CD4-positive, alpha-beta T cell treated with Interleukin-6 for 4 hours (primary cell): Measurements from ENCODE around the gene NCSTN.

Experiments used
- DNase-seq: peaks from one replicate; pipeline ENCODE4 v3.0.0-alpha.2; 2020; ENCODE audit warnings: mixed read lengths

Gene NCSTN

DNA sequence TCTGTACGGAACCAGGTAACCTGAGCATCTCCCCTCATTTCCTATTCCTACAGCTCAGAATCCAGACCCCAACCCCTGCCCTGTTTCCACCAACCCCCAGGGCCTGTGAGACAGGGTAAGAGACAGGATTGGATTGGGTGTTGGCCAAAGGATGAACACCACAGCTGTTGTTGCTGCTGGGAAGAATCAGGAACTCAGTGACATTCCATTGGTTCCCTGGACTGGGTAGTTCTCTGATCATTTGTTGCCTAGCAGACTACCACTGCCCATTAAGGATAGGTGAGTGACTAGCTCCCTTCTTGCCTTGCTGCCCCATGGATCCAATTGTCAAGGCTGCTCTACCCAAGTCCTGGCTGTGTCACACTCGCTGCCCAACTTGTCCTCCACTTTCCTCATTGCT, 10.0 kb downstream of the NCSTN start:
- DNase-seq, result no peak

DNA sequence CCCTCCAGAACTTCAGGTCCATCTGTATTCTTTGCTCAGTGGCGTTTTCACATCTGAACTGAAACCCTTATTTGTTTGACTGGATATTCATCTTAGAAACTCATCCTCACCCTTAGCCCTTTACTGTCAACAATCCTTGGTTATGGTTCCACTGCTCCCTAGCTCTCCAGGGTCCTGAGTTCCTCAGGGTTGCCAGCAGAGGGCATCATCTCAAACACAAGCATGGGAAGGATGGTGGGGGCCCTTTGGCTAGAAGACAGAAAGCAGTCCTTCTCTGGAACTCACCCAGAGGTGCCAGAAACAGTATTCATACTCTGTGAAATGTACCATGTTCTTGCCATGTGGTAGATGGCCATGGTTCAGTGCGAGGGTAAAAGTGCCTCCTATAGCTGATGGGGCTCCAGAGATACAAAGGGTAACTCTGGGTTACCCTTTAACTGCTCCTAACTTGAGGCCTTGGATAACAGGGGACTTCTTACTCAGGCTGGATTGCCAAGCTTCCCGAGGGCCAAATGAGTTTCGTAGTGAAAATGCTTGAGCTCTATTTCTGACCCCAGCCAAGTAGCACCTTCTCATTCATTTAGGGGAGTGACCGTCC, 11.3 kb downstream of the NCSTN start:
- peak; percentile 16 for DNase-seq

DNA sequence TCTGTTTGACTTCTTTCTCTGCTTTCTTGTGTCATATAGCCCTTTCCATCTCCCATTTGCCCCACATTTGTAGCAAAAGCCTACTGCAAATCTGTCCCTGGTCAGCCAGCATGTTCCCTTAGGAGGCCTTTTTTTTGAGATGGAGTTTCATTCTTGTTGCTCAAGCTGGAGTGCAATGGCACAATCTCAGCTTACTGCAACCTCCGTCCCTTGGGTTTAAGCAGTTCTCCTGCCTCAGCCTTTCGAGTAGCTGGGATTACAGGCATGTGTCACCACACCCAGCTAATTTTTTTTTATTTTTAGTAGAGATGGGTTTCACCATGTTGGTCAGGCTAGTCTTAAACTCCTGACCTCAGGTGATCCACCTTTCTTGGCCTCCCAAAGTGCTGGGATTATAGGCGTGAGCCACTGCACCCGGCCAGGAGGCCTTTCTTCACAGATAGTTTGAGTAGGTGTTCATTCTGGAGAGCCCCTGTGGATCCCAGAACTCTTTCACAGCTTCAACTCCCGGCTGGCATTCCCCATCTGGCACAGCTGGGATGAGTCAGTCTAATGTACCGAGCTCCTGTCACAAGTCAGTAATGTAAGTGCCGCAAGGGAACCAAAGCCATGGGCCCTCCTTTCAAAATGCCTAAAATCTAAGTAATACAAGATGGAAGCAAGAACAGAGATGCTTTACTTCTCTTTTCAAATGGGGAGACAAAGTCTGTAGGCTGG, 14.3 kb downstream of the NCSTN start:
- DNase-seq, result no peak

DNA sequence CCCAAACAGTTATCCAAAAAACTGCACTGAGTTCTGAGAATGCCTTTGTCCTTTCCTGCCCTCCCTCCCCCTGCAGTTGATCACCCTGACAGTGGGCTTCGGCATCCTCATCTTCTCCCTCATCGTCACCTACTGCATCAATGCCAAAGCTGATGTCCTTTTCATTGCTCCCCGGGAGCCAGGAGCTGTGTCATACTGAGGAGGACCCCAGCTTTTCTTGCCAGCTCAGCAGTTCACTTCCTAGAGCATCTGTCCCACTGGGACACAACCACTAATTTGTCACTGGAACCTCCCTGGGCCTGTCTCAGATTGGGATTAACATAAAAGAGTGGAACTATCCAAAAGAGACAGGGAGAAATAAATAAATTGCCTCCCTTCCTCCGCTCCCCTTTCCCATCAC, 14.9 kb downstream of the NCSTN start:
- no peak for DNase-seq

DNA sequence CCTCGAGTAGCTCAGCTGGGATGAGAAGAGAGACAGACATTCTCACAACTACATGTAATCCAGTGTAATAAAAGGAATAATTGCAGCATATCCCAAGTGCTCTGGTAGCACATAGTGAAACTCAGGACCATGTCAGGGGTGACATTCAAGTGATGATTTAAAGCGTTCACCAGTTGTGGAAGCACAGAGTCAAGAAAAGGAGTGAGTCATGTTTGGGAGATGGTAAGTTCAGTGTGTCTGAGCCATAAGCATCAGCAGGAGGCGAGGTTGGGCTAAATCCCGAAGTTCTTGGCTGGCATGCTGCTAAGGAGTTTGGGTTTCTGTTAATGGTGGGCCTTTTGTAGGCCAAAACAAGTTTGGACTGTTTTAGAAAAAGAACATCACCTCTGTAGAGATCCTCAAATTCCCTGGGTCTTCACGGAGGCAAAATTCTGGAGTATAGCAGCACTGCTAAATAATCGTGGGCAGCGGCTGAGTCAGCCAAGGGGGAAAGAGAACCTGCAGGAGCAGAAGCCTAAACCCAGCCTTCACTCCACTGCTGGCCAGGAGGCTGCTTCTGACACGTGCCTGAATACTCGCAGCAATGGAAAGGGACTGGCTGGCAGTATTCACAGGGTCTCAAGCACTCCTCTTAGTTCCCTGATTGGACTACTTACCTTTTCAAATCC, 16.5 kb downstream of the NCSTN start:
- DNase-seq, result no peak

DNA sequence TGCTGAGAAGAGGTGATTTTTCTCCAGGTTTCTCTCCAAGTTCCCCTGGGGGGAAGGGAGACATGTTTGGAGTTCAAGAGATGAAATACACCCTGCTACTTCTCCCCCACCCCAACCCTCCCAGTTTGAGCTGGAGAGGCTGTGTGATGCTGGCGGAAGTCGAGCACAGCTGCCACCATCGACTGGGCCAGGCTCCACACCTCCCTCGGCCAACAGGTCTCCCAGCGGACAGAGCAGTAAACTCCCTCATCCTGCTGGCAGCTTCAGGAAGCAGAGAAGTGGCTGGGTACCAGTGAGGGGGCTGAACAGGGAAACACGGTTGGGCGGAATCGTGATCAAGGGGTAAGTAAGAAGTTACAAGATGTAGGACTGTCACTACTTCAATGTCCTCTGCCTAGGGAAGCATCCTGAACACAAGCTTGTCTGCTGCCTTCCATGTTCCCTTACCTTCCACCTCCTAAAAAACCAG, 17.1 kb downstream of the NCSTN start:
- no peak for DNase-seq

DNA sequence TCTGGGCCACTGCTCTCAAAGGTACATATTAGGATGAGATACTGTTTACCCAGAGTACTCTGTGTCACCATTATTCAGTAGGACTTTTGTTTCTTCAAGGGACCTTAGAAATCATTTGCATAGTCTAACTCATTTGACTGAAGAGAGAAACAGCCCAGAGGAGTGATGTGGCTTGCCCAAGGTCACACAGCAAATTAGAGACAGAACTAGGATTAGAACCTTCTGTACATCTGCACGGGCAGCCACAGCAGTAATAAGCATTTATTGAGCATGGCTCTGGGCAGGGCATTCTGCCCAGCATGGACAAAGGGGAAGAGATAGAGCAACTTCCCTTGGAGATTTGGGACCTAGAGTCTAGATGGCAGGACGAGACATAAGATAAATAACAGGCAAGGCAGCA, 18.0 kb downstream of the NCSTN start:
- DNase-seq, result no peak

DNA sequence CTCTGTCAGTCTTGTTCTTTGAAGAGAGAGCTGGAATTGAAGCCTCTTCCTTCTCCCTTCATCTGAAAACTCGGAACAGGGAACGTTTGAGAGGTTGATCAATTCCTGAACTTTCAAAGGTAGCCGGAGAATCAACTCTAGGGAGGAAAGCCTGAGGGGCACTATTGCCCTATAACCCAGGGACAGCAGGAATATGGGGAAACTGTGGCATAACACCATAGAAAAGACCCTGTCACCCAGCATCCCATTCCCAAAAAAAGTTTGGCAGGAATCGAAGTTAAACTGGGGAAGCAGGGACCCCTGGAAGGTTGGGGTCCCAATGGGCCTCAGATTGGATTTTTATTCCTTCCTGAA, 18.6 kb downstream of the NCSTN start:
- DNase-seq, result no peak

DNA sequence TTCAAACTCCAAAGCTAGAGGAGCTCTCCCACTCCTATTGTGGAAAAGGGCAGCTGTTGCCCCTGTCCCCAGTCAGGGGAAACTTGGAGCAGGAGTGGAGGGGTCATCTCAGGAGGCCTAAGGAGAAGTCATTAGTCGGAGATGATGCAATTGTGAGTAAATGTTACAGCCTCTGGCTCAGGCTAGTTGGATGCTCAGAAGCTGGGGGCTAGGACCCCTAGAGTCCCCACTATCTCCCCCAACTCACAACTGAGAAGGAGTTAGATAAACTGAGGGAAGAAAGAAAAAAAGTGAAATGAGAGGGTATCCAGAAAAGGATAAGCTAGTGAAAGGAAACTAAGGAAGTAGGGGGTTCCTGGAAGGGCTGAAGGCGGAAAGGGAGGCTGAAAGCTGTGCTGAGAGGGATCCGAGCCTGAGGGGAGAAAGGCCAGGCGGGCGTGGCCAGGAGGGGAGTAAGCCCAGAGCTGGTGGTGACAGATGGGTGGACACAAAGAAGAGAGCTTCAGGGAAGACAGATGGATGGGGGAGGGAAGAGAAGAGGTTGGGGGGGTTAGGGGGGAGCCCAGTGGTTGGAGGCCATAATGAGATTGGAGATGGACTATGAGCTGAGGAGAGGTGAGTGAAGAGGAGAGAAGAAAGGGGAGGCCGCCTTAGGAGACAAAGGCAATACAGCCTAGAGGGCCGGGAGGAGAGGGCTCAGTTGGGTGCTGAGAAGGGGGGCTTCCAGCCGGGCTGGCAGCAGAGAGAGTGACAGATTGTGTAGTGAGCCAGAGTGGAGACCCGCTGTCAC, 19.2 kb downstream of the NCSTN start:
- DNase-seq, result no peak

DNA sequence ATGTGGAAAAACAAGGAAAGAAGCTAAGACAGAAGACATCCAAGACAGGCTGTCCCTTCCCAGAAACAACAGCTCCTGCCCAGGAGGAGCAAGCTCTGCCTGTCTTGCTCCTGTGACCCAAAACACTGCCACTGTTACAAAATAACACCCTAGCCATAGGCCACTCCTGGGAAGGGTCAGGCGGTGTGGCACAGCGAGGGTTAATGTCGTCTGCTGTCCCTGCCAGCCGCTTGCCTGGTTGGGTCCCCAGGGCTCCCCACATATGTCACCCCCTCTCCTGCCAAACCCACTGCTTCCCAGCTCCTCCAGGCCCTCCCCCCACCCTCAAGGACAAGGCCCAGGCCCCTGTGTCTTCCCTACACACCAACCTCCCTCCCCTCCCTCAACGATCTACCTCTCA, 19.8 kb downstream of the NCSTN start:
- DNase-seq, result no peak

DNA sequence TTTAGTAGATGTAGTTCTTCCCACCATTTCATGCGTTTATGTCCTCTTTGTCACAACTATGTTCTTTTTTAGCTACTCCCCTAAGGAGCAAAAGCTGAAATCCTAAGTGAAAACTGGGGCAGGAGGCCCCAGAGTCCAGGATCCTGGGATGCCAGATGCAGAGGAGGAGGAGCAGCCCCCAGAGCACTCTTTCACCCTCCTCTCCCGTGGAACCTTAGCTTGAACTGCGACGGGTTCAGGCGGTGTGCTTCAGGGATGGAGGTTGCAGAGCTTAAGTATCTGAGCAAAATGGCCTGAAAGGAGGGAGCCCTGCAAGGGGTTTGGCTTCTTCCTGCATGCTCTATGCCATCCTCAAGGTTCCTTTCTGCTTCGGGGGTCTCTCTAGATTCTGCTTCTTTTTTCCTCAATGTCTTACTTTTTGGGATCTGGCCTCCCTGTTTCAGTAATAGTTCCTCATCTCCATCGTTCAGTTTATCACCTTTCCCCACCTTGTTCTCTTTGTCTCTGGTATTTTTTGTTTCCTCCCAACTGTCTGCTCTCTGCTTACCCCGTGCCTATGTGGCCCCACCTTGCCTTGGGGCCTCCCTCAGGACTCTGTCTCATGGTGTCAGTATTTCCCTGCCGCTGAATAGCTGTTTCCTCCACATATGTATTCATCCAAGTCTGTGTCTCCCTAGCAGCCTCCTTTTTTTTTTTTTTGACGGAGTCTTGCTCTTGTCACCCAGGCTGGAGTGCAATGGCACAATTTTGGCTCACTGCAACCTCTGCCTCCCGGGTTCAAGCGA, 21.0 kb downstream of the NCSTN start:
- DNase-seq, result no peak

DNA sequence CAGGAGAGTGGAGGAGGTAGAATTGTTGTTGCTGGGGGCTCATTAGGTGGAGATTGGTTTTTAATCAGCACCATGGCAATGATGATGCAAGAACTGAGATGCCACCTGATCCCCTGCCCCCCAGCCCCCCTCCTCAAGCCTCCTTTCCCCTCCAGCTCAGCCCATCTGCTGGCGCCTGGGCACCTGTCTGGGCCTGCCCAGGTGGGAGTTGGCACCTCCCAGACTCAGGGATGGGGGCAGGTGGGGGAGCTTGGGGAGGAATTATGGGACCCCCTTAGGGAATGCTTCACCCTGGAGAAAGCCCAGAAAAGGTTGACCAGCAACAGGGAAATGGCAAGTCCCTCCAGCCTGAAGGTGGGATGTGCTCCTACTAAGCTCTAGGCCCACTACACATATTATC, 22.1 kb downstream of the NCSTN start:
- no peak for DNase-seq

DNA sequence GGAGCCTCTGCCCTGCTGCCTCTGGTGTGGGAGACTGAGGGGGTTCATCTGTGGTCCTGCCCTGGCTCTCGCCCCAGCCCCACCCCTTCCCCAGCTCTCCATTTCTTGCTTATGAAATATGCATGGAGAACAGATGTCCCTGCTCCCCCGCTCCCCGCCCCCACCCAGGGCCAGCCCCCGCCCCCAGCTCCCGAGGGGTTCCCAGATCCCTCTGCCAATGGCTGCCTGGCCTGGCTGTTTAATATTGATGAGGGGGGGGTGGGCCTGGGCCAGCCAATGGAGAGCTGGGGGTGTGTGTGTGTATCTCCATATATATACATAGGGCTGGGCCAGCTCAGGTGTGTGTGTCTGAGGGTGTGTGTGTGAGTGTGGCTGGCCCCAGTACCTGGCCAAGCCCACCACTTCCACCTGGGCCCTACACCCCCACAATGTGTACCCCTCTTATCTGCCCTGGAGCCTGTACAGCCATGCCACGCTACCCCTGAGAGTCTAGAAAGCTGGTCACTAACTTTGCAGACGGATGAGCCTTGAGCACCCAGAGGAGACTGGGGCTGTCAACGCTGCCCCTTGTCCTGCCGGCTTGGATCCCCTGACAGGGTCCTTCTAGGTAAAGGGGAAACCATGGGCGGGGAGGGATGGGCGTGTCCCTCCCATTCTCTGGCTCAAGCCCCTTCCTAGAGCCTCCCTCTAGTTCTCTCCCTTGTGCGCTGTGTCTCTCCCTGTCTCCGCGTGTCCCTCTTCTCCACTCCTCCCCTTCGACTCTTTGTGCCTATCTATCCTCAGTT, 23.7 kb downstream of the NCSTN start, which contains the start of gene NHLH1:
NHLH1 (plus strand) TSS at position 341 of the 785 bp plus-strand sequence. CDS start 3,661 bp downstream, outside the sequence.
- no peak for DNase-seq

DNA sequence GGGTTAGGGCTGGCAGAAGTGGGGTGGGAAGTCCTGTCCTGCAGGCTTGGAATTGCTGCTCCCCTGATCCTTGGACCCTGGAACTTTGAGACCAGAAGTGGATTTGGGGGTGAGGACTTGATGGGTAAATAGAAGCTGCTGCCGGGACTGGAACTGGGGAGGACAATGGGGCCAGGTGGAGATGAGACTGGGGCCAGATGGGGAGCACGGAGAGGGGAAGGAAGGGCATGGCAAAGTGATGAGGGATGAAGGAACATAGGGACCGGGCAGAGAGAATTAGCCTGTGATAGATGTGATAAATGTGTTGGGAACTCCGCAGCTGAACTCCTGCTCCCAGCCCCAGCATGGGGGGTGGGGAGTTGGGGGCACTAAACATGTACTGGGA, 24.3 kb downstream of the NCSTN start:
- DNase-seq, result no peak

DNA sequence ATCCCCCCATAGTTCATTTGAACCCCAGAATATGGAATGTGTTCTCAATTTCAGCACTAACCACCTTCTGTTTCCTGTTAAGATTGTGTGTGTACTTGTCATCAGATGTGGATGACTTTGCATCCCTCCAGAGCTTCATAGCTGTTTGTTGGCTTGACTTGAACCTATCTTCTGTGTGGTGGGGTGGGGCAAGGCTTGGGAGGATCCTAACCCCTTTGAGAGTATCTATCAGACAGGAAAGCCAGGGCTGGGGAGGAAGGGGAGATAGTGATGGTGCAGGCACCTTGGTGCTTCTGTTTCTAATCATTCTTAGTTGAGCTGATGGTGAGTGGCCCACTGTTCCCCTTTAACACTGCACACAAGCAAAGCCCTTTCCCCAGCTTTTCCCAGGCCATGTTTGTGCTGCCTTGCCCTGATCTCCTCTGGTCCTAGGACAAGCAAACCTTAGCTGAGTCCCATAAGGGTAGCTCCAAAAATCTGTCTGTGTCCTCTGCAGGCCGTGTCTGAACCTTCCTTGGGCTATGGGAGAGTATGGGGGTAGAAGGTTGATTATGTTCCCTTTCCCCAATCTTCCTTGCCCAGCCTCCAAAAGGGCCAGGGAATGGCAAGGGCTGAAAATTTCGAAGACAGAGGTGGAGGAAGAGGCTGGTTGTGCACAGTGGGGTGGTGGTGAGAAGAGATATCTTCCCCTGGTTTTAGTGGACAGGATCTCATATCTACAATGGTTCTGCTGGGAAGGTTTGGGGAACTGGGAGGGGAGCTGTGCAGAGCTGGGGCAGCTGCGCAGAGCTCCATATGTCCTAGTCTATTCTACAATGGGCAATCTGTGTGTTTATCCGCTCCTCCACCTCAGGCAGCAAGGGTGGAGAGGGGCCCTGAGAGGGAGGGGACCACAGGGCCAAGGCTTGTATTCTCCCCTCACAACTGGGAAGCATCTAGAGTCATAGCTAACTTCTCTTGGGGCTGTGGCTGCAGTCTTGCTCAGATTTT, 25.0 kb downstream of the NCSTN start:
- no peak for DNase-seq

DNA sequence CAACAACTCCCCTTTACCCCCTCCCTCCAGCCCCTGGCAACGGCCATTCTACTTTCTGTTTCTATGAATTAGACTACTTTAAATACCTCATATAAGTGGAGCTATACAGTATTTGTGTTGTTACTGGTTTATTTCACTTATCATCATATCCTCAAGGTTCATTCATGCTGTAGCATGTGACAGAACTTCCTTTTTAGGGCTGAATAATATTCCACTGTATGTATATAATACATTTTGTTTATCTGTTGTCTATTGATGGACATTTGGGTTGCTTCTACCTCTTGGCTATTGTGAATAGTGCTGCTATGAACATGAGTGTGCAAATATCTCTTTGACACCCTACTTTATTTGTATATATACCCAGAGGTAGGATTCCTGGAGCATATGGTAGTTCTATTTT, 25.9 kb downstream of the NCSTN start:
- DNase-seq, result no peak

DNA sequence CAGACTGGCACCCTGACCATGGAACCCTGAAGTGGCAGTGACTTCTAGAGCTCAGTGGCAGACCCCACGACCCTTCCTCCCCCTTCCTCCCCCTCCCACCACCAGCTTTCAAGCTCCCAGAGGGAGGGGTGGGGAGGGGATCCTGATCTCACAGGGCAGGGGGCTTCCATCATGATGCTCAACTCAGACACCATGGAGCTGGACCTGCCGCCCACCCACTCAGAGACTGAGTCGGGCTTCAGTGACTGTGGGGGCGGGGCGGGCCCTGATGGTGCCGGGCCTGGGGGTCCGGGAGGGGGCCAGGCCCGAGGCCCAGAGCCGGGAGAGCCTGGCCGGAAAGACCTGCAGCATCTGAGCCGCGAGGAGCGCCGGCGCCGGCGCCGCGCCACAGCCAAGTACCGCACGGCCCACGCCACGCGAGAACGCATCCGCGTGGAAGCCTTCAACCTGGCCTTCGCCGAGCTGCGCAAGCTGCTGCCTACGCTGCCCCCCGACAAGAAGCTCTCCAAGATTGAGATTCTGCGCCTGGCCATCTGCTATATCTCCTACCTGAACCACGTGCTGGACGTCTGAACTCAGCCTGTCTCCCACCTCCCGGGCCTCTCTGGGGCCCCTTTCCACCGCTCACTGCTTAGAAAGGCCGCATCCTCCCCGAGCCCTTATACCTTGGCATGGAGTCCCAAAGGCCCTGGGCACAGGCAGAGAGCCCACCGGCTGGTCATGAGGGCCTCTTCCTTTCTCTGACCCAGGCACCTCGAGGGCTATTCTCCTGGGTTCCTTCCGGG, 27.6 kb downstream of the NCSTN start:
- DNase-seq, result no peak

DNA sequence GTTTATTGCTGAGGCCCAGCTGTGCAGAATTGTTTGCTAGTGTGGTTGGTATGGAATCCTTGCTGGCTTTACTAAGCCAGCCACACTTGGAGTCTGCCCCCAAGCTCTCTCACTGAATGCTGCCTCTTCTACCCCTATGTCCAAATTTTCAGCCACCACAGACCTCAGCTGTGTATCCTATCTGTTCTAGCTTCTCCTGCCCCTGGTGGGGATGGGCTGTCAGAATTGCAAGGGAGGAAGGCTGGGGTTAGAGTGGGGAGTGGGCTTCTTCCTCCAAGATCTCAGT, 28.1 kb downstream of the NCSTN start:
- DNase-seq, result no peak

DNA sequence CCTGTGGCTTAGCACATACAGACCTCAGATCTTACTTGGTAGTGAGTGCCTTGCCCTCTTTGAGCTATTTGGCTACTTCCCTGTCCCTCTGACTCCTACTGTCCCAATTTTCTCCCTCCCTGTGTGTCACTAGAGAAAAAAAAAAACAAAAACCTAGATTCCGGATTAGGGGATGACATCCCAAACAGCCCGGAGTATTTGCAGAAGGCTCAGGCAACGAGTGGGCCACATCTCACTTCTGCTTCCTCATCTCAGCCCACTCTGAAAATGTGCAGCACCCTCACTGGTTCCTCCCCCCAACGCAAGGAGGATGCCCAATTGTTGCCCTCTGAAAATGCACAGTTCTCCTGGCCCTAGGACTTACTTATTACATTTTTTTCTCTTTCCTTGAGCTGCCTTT, 28.6 kb downstream of the NCSTN start:
- no peak for DNase-seq

DNA sequence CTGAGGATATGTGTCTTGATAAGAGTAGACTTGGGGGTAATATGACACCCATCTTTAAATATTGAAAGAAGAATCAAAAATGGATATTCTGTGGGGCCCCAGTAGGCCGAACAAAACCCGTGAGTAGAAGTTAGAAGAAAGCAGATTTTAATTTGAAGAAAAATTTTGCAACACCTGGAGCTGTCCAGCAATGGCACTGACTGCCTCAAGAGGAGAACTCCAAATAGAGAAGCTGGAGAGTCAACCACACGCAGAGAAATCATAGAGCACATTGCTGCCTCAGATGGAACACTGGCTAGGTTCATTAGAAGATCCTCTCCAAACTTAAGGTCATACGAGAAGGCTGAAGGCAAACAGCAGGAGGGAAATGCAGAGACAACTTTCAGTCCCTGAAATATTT, 30.5 kb downstream of the NCSTN start:
- no peak for DNase-seq
